Measurements from ENCODE around the gene IRF7.

DNA sequence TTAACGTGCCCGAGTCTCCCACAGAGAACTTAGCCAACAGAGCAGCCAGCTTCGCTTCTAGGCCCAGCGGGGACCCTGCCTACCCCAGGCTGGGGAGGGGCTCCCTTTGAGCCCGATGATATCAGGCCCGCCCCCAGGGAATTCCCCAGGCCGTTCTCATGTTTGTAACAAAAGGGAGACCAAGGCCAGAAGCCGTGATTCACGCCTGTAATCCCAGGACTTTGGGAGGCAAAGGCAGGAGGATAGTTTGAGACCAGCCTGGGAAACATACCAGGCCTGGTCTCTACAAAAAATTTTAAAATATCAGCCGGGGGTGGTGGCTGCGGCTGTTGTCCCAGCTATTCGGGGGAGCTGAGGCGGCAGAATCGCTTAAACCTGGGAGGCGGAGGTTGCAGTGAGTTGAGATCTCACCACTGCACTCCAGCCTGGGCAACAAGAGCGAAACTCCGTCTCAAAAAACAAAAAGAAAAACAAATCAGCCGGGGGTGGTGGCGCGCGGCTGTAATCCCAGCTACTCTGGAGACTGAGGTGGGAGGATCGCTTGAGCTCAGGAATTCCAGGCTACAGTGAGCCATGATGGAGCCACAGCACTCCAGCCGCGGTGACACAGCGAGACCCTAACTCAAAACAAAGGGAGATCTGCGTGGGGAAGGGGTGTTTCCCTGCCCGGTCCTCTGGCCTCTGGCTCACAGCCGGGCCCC is 23.0 kb upstream of the IRF7 start:
- TF ChIP-seq, protein P1, sequence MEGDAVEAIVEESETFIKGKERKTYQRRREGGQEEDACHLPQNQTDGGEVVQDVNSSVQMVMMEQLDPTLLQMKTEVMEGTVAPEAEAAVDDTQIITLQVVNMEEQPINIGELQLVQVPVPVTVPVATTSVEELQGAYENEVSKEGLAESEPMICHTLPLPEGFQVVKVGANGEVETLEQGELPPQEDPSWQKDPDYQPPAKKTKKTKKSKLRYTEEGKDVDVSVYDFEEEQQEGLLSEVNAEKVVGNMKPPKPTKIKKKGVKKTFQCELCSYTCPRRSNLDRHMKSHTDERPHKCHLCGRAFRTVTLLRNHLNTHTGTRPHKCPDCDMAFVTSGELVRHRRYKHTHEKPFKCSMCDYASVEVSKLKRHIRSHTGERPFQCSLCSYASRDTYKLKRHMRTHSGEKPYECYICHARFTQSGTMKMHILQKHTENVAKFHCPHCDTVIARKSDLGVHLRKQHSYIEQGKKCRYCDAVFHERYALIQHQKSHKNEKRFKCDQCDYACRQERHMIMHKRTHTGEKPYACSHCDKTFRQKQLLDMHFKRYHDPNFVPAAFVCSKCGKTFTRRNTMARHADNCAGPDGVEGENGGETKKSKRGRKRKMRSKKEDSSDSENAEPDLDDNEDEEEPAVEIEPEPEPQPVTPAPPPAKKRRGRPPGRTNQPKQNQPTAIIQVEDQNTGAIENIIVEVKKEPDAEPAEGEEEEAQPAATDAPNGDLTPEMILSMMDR (IDR thresholded peaks at IDR 0.05; ENCODE audit: extremely low read depth in 1 of 2, insufficient read depth in 1 of 2, low read depth in 1 of 2, low read length in 2 of 2) = no peak
- TF ChIP-seq POLR2A (IDR thresholded peaks at IDR 0.05; ENCODE audit: low read depth, low read length) = no peak
- no peak for TF ChIP-seq EZH2 (IDR thresholded peaks at IDR 0.05; ENCODE audit: borderline replicate concordance, low read depth, low read length, severe bottlenecking)
- no peak for TF ChIP-seq GATA2 (IDR thresholded peaks at IDR 0.05; ENCODE audit: insufficient read depth, insufficient read length, low read depth, low read length)
- TF ChIP-seq POLR2AphosphoS5 (IDR thresholded peaks at IDR 0.05; ENCODE audit: insufficient read depth, low read depth, low read length) = no peak
- no peak for TF ChIP-seq MYC (IDR thresholded peaks at IDR 0.05; ENCODE audit: low read depth, low read length)
- TF ChIP-seq JUN (IDR thresholded peaks at IDR 0.05; ENCODE audit: borderline replicate concordance, insufficient read depth, insufficient read length, low read depth) = no peak
- TF ChIP-seq FOS (IDR thresholded peaks at IDR 0.05; ENCODE audit: borderline replicate concordance, insufficient read depth, low read length) = no peak
